ENCODE results near the gene TRIM52. TPM values are rescaled to one million over a fixed set of nuclear protein-coding genes. Genes with fewer than 3 reads are reported as not detected.

The TRIM52 gene
- total and polyA plus RNA-seq, 9 of the 15 experiments (the other 6 are each of a cell fraction or from before 2014, with no cell fraction given) = 3.3 to 21.9 (median 13.5) TPM

DNA sequence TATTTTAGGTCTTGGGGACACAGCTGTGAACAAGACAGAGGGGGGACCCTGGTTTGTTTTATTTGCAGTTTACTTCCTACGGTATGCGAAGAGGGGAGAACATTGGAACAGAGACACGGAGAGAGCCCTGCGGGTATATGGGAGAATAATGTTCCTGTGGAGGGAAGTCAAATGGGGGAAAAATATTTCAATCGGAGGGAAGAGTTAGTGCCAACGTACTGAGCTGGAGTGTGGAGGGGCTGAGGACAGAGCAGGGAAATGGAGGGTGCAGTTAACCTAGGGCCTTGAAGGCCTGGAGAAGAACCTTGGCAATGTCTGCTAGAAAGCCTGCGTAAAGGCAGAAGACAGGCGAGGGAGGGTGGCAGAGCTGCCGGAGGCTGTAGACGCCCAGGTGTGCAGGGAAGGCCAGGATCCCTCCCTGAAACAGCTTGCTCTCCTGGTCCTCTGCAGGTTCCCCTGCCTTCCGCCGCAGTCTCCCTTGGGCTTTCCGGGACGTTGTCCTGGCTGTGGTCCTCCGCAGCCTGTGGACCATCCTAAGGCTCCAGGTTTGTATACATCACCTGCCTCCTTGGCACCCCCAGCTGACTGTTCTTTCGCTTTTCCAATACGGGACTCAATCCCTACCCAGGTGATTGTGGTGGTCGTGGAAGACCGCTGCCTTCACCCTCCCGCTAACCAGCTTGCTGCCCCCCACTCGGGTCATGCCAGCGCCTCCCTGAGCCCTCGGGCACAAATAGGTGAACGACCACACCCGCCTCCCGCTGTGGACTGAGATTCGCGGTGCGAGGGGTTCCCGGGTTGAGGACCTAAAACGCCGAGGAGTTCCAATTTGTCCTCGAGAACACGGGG, 15.3 kb downstream of the TRIM52 start (continued):
- TF ChIP-seq, protein P1, sequence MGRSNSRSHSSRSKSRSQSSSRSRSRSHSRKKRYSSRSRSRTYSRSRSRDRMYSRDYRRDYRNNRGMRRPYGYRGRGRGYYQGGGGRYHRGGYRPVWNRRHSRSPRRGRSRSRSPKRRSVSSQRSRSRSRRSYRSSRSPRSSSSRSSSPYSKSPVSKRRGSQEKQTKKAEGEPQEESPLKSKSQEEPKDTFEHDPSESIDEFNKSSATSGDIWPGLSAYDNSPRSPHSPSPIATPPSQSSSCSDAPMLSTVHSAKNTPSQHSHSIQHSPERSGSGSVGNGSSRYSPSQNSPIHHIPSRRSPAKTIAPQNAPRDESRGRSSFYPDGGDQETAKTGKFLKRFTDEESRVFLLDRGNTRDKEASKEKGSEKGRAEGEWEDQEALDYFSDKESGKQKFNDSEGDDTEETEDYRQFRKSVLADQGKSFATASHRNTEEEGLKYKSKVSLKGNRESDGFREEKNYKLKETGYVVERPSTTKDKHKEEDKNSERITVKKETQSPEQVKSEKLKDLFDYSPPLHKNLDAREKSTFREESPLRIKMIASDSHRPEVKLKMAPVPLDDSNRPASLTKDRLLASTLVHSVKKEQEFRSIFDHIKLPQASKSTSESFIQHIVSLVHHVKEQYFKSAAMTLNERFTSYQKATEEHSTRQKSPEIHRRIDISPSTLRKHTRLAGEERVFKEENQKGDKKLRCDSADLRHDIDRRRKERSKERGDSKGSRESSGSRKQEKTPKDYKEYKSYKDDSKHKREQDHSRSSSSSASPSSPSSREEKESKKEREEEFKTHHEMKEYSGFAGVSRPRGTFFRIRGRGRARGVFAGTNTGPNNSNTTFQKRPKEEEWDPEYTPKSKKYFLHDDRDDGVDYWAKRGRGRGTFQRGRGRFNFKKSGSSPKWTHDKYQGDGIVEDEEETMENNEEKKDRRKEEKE (IDR thresholded peaks at IDR 0.05; ENCODE audit: borderline replicate concordance in 1 of 2, control insufficient read depth in 1 of 2, low read depth in 2 of 2, low read length in 1 of 2) = no peak
- TF ChIP-seq ZNF175 (CRISPR knock-in tag; IDR thresholded peaks at IDR 0.05; ENCODE audit: low read depth) (no peak), CBFB (CRISPR knock-in tag; IDR thresholded peaks at IDR 0.05) (no peak), RFX7 (CRISPR knock-in tag; IDR thresholded peaks at IDR 0.05) (no peak), MAFF (IDR thresholded peaks at IDR 0.05; ENCODE audit: low read length) (no peak), BHLHE40 (IDR thresholded peaks at IDR 0.05; ENCODE audit: low read length) (no peak)
- TF ChIP-seq, protein P2, sequence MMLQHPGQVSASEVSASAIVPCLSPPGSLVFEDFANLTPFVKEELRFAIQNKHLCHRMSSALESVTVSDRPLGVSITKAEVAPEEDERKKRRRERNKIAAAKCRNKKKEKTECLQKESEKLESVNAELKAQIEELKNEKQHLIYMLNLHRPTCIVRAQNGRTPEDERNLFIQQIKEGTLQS (IDR thresholded peaks at IDR 0.05) = no peak
- TF ChIP-seq, protein P2 (CRISPR knock-in tag; conservative IDR thresholded peaks at IDR 0.05) = no peak
- TF ChIP-seq, protein P3, sequence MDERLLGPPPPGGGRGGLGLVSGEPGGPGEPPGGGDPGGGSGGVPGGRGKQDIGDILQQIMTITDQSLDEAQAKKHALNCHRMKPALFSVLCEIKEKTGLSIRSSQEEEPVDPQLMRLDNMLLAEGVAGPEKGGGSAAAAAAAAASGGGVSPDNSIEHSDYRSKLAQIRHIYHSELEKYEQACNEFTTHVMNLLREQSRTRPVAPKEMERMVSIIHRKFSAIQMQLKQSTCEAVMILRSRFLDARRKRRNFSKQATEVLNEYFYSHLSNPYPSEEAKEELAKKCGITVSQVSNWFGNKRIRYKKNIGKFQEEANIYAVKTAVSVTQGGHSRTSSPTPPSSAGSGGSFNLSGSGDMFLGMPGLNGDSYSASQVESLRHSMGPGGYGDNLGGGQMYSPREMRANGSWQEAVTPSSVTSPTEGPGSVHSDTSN (CRISPR knock-in tag; IDR thresholded peaks at IDR 0.05; ENCODE audit: low read depth) = no peak
- TF ChIP-seq, protein P3 (tag; conservative IDR thresholded peaks at IDR 0.05; ENCODE audit: low read depth) = no peak
- TF ChIP-seq, protein P4, sequence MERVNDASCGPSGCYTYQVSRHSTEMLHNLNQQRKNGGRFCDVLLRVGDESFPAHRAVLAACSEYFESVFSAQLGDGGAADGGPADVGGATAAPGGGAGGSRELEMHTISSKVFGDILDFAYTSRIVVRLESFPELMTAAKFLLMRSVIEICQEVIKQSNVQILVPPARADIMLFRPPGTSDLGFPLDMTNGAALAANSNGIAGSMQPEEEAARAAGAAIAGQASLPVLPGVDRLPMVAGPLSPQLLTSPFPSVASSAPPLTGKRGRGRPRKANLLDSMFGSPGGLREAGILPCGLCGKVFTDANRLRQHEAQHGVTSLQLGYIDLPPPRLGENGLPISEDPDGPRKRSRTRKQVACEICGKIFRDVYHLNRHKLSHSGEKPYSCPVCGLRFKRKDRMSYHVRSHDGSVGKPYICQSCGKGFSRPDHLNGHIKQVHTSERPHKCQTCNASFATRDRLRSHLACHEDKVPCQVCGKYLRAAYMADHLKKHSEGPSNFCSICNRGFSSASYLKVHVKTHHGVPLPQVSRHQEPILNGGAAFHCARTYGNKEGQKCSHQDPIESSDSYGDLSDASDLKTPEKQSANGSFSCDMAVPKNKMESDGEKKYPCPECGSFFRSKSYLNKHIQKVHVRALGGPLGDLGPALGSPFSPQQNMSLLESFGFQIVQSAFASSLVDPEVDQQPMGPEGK (CRISPR knock-in tag; IDR thresholded peaks at IDR 0.05; ENCODE audit: borderline replicate concordance) = no peak
- TF ChIP-seq, protein P5, sequence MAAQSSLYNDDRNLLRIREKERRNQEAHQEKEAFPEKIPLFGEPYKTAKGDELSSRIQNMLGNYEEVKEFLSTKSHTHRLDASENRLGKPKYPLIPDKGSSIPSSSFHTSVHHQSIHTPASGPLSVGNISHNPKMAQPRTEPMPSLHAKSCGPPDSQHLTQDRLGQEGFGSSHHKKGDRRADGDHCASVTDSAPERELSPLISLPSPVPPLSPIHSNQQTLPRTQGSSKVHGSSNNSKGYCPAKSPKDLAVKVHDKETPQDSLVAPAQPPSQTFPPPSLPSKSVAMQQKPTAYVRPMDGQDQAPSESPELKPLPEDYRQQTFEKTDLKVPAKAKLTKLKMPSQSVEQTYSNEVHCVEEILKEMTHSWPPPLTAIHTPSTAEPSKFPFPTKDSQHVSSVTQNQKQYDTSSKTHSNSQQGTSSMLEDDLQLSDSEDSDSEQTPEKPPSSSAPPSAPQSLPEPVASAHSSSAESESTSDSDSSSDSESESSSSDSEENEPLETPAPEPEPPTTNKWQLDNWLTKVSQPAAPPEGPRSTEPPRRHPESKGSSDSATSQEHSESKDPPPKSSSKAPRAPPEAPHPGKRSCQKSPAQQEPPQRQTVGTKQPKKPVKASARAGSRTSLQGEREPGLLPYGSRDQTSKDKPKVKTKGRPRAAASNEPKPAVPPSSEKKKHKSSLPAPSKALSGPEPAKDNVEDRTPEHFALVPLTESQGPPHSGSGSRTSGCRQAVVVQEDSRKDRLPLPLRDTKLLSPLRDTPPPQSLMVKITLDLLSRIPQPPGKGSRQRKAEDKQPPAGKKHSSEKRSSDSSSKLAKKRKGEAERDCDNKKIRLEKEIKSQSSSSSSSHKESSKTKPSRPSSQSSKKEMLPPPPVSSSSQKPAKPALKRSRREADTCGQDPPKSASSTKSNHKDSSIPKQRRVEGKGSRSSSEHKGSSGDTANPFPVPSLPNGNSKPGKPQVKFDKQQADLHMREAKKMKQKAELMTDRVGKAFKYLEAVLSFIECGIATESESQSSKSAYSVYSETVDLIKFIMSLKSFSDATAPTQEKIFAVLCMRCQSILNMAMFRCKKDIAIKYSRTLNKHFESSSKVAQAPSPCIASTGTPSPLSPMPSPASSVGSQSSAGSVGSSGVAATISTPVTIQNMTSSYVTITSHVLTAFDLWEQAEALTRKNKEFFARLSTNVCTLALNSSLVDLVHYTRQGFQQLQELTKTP (IDR thresholded peaks at IDR 0.05; ENCODE audit: low read depth in 1 of 2, partially characterized antibody in 2 of 2) = peak in 1 of 2 experiments; percentile 29
